SHP77 (cell line): ENCODE data around the gene GAMT.
"Not testable (repeated sequence)": the region's sequence is repeated elsewhere in the genome, so short reads cannot be mapped to it uniquely, and the experiment has no call there.

Experiments used
- DNase-seq, 2 experiments: peaks; one replicate each; lab custom pipeline; 2025; lab: John Stamatoyannopoulos, UW

GAMT gene

DNA sequence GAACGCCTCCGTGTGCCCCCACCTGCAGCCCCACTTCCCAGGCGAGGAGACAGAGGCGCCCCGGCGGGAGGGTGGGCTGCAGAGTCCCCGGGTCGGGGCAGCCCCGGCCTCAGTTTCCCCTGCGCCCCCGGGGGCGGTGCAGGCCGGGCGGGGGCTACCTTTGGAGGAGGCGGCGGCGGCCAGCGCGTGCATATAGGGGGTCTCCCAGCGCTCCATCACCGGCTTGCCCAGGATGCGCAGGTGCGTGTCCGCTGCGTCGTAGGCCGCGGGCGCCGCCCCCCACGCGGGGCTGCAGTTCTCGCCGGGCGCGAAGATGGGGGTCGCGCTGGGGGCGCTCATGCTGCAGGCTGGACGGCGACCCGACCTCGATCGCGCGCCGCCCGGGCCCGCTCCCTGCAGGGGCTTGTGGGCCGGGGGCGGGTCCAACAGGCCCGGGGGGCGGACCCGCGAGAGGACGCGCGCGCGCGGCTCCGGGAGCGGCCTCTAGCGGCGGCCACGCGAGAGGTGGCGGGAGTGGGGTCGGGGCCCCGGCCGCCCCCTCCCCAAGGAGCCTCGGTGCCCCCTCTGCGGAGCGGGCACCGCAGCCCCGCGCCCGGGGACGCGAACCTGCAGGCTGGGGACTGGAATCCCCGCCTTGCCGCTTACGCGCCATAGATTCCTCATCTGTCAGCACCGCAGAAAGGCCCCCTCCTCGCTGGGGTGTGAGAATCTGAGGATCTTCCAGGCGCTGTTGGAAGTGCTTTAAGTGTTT, at the start of gene GAMT:
Gene GAMT (minus strand): TSS at position 405 of the 751 bp plus-strand sequence. CDS start 66 bp downstream, at position 339.
- DNase-seq, result peak; percentile 15 to 27

DNA sequence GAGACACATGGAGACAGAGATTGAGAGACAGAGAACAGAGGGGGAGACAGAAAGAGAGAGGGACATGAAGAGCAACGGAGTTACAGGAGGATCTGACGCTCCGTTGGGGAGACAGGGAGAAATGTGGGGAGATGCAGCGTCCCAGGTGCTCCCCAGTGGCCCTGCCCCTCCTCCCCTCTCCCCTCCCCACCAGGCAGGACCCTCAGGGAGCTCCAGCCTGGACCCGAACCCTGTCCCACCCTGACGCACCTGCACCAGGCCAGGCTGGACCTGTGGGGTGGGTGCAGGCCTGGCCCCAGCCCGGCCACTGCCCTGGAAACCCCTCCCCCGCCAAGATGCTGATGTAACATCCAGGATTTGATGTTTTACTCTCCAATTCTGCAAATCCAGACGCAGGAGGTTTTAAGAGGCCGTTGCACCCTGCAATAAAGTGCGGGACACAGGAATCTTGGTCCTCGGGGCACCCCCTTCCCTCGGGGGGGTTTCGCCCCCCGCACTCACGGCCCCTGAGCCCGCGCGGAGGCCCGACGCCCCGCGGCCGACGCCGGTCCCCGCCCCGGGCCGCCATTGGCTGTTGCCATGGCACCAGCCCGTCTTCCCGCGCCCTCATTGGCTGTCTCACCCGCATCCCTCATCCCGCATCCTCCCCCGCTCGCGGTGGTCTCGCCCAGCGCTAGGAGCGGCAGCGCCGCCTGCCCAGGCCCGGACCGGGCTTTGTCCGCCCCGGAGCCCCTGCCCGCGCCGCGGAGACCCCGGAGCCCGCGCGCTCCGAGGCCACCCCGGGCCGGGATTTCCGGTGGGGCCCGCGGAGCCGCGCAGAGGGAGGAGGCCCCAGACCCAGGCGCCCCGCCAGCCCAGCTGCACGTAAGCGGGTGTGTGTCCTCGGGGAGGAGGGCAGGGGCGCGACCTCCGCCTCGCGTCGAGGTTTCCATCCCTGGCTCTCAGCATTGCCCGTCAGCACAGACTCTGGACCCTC, 48.4 kb upstream of the GAMT start, which contains the start of gene APC2:
Gene APC2 (plus strand): TSS at position 655 of the 976 bp plus-strand sequence. CDS start 2,881 bp downstream, outside the sequence.
- peak; percentile 50 to 66 for DNase-seq

DNA sequence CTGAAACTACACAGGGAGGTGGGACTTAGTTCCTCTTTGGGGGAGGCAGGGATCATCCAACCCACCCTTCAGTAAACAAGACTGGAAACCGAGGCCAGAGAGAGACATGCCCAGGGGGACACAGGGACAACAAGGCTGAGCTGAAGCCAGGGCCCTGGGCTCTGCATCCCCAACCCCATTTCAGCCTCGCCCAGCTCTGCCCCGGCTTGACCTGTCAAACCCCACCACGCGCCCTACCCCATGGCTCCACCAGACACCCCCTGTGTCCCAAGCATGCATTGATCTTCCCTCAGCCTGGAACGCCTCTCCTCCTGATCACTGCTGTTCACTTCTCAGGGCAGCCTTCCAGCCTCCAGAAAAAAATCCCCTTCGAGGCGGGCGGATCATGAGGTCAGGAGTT, 46.6 kb upstream of the GAMT start:
- DNase-seq, result no peak

DNA sequence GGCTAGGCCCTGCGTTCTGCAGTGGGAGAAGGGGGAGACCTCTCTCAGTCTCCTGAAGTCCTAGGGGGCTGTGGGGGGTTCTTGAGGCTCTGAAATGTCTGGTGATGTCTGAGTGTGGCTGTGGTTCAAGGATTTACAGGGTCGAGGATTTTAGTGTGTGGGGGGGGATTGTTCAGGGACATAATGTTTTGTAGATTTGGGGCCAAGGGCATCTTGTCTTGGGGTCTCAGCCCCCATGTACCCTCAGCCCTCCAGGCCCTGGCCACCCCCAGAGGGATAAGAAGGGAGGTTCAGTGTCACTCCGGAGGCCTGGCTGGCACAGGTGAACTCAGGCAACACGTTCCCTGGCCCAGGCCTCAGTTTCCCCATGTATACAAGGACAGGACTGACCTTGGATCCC, 46.2 kb upstream of the GAMT start:
- no peak for DNase-seq

DNA sequence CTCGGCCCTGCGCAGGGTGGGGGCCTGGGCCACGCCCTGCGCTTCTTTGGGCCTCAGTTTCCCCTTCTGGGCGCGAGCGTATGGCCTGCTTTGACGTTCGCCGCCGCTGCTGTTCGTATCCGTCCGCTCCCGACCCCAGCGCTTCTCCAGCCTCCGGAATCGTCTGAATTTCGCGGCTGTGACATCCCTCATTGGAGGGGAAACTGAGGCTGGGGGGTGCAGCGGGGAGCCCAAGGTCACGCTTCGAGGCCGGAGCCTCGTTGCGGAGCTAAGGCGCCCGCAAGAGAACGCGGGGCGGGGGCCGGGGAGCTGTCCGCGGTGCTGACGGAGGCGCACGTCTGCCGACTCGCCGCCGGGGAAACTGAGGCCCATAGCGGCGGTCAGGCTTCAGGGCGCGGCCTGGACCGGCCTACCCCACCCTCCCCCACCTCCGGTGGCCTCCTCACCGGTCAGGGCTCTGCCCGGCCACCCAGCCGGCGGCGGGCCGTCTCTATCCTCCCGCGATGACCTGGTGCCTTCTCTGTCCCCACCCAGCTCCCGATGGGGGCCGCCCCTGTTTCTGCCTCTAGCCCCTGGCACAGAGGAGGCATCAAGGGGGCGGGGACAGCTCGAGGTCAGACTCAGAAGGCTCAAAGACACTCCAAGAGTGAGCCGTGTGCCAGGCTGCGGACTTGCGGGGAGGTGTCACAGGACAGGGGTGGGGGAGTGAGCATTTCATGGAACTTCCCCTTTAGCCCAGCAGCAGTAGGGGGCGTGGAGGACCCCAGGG, 45.6 kb upstream of the GAMT start:
- no peak for DNase-seq

DNA sequence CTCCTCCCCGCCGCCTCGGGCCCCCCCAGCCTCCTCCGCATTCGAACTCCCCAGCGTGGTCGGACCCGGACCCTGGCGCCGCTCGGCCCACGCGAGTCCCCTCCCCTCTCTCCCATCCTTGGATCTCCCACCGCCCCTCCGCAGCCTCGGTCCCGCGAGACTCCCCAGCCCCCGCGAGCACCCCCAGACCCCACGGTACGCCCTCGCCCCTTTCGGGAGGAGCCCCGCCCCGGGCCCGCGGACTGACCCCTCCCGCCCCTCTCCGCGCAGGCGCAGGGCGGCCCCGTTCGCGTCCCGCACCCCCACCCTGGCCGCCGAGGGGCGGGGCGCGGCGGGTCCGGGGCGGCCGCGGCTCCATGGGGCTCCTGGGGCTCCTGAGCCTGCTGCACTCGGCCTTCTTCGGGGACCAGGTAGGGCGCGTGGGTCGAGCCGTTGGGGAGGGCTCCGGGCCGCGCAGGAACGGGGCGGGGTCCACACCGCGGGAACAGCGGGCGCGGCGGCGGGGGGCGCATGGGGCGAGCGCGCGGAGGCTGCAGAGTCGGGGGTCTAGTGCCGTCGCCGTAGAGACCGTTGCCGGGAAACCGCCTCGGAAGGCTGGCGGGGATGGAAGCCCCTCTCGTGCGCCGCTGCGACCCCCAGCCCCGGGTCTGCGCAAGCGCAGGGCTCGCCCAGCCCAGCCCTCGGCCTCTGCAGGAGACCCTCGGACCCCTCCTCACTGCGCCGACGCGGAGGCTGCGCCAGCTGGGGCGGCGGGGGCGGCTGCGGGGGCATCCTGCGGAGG, 44.8 kb upstream of the GAMT start:
- DNase-seq, result no peak

DNA sequence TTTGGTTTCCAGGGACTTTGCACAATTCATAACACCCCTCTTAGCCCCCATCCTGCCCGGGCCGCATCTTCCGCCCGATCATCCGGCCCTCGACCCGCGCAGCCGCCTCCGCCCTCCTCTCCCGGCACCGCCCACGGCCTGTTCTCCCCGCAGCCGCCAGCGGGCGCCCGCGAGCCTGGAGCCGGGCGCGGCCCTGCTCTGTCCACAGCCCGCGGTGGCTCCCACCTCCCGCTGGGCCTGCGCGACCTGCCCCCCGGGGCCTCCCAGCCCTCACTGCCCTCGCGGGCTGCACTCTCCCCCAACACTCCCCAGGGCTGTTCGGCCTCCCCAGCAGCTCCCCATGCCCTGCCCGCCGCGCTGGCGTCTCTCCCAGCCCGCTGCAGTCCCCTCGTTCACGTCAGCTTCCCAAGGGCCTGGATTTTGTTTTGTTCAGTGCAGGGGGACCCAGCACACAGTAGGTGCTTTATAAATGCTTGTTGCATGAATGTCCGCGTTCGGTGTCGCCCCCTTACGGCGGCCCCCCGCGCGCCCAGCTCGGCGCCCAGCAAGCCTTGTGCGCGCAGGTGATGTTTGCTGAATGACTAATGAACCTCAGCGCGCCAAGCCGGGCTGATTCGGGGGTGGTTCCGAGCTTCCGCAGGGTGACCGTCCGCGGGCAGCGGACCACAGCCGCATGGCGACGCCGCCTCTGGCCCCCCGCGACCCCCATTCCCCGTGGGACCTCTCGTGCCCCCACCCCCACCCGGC, 44.0 kb upstream of the GAMT start:
- peak; percentile 20 to 43 for DNase-seq

DNA sequence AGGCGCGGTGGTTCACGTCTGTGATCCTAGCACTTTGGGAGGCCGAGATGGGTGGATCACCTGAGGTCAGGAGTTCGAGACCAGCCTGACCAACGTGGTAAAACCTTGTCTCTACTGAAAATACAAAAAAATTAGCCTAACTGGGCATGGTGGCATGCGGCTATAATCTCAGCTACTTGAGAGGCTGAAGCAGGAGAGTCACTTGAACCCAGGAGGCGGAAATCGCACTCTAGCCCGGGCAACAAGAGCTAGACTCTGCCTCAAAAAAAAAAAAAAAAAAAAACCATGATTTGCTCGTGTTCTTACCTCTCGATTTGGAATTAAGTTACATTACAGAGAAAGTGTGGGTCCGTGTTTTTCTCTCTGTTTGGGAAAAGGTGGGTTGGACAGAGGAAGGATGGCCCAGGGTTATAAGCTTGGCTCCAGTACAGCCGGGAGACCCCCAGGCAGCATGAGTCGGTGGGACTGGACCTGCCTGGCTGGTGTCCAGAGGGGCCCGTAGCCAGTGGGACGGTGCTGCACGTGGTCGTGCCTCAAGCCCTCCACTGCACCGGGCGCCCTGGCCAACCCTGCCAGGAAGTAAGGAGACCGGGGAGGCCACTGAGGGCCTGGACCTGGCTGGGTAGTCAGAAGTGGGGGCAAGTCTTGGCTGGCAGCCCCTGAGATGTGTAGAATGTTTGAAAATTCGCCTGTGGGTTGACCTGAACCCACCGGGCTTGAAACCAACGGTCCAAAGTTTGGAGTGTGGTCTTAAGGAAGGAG, 40.5 kb upstream of the GAMT start:
- no peak for DNase-seq

DNA sequence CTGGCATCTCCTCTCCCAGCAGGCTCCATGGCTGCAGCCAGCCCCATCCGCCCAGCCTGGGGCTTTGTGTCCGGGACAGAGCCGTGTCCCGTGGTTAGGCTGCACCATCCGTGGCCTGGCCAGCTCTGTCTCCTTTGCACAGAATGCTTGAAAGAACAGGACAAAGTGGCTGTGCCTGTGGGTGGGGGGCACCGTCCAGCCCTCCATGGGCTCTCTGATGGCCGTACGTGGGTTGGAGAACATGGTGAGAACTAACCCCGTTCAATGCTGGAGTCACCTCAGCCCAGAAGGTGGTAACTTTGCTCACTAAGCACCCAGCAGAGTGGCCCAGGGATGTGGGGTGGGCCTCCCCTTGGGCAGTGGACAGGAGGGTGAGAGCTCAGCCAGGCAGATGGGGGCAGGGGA, 39.7 kb upstream of the GAMT start:
- no peak for DNase-seq

DNA sequence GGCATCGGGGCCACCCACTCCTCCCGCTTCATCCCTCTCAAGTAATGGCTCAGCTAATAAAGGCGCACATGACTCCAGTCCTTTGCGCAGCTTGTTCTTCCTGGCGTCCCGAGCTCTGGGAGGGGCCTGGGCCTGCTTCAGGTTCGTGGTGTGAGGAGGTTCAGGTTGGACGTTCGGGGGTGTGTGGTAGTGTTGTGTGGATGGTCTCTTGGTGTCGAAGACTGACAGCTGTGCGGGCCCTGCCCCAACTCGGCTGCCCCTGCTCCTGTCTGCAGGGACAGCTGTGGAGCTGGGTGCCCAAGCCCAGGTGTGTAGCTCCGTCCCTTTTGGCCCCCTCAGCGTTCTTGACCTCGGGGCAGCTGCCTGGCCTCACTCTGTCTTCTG, 39.1 kb upstream of the GAMT start:
- DNase-seq, result no peak

DNA sequence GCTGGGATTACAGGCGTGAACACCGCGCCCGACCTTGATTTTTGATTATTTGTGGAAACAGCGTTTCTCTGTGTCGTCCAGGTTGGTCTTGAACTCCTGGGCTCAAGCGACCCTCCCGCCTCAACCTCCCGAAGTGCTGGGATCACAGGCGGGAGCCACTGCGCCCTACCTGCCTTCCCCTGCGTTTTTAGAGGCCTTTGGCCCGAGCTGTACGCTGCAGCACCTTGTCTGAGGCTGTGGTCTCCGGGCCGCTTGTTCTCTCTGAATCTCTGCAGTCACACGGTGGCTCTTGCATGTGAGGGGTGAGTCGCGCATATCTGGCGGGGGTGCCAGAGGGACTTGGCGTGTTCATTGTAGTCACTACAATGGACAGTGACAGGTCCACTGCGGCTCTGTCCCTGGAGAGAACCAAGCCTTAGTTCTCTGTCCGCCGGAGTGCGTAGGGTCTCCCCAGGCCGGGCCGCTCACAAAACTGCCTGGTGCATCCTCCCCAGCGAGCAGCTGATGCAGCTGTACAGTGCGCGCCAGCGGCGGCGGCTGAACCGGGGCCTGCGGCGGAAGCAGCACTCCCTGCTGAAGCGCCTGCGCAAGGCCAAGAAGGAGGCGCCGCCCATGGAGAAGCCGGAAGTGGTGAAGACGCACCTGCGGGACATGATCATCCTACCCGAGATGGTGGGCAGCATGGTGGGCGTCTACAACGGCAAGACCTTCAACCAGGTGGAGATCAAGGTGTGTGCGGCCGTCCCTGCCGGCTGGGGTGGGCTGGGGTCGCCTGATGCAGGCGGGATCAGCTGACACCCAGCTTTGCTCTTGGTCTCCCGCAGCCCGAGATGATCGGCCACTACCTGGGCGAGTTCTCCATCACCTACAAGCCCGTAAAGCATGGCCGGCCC, 38.4 kb upstream of the GAMT start:
- not testable (repeated sequence) for DNase-seq

DNA sequence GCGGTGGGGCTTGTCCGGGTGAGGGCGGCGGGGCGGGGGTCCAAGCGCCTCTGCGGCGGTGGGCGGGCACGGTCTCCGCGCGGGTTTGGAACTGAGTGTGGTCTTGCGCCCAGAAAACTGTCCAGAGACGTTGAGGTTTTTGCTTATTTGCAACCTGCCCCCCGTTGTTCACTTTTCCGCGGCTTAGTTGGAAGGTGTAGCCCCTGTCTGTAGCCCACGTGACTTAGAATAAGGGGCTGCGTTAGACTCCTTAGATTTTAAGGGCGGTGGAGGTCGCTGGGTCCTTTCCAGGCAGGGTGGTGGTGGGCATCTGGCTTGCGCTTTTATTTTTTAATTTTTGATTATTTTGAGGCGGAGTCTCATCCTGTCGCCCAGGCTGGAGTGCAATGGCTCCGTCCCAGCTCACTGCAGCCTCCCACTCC, 37.6 kb upstream of the GAMT start:
- no peak for DNase-seq

DNA sequence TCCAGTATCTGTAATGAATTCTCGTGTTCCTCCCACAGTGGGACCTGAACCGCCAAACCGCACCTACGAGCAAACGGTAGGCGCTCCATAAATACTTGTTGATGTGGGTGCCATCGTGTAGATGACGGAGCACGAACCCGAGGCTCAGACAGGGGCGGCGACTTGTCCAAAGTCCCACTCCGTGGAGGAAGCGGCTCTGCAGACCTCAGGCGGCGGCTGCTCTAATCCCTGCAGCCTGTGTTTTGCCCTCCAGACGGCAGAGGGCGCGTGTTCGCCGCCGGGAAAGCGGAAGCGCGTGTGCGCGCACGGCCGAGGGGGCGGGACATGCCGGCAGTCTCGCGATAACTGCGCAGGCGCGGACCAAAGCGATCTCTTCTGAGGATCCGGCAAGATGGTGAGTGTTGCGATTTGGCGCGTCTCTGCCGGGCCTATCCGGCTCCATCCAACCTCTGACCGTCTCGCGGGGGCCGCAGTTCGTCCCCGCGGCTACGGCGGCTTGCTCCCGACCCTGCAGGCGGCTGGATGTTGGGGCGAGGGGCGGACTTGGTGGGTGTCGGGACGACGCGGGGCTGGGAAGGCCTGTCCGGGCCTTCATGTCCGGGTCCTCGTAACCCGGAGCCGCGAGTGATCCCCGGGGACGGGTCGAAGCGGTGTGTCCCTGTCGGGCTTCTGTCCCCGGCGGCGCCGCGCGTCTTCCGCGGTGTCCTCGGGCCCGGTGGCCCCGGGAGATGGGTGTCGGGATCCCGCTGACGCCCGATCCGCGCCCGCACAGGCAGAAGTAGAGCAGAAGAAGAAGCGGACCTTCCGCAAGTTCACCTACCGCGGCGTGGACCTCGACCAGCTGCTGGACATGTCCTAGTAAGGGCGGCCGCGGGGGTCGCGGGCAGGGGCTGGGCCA, 36.9 kb upstream of the GAMT start, which contains the start of gene RPS15:
Gene RPS15 (plus strand): TSS at position 362 of the 898 bp plus-strand sequence. CDS start 30 bp downstream, at position 392.
- DNase-seq, result peak; percentile 84 to 86

DNA sequence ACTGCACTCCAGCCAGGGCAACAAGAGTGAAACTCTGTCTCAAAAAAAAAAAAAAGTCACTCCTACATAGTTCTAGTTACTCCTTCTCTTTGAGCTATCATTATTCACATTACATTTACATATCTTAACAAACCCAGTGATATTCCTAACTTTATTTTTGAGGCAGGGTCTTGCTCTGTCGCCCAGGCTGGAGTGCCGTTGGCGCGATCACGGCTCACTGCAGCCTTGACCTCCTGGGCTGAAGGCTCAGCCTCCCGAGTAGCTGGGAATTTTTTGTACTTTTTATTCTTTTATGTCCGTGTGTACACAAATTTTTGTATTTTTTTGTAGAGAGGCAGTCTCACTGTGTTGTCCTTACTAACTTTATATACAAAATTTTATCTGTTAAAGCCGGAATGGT, 36.3 kb upstream of the GAMT start:
- DNase-seq, result no peak

DNA sequence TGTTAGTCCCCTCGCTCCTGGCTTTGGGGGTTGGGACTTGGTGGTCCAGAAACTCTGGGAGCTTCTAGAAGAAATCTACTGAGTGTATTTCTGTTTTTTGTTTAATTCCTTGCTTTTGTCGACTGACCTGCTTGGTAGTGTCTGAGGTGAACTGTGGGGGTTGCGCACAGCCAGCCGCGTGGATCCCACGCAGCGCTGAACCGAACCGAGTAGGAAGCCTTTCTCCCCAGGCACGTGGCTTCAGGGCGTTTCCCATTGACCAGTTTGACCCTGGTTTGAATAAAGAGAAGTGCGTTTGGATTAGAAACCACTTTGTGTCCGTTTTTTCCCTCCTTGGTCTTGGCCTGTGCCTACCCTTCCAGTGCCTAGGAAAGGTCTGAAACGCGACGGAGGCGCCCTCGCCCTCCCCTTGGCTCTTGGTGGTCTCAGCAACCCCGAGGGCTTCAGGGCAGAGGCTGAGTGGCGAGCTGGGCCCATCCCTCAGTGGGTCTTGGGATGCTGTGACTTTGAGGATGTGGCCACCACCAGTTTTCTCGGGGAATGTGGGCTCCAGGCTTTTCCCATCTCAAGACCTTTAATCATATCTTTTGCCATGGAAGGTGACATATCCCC, 34.1 kb upstream of the GAMT start:
- DNase-seq, result no peak

DNA sequence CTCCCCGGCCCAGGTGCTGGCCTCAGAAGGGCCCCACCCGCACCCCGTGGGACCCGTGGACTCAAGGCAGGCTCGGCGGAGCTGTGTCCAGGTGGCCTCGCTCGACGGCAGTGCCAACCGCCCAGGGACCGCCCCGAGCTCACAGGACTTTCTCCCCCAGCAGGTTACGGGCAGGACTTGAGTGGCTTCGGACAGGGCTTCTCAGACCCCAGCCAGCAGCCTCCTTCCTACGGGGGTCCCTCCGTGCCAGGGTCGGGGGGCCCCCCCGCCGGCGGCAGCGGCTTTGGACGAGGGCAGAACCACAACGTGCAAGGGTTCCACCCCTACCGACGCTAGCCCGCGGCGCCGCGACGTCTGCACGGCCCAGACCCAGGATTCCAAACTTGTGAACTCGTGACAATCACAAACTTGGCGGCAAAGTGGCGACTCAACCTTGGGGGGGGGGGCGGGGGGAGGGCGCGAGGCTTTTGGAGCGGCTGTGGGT, 33.3 kb upstream of the GAMT start:
- no peak for DNase-seq

DNA sequence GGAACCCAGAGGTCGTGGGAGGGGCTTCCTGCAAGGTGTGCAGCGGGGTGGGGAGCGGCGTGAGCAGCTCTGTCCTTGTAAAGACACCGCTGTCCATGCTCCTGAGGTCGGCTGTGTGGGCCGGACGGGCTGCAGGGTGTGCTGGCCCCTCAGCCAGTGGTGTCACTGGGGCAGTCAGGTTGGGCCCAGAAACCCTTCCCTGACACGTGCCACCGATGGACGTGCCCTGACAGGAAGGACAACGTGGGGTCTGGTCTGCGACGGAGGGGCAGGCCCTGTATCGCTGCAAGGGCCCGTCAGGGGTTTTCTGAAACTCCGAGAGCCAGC, 32.7 kb upstream of the GAMT start:
- no peak for DNase-seq
